Epithelial cell of esophagus (primary cell): ENCODE results near the gene HSD17B14.
"Not testable (repeated sequence)": the region's sequence is repeated elsewhere in the genome, so short reads cannot be mapped to it uniquely, and the experiment has no call there.

Experiments used
- DNase-seq: peaks from one replicate; pipeline ENCODE4 v3.0.0; 2010; ENCODE audit warnings: low read depth
- H3K4me3 ChIP-seq: 2 replicates; pipeline ENCODE4 v1.5.1; 2011; ENCODE audit warnings: mild to moderate bottlenecking, low read length, control low read depth
- CTCF ChIP-seq: IDR thresholded peaks from 2 replicates; pipeline ENCODE4 v1.5.1; 2011; ENCODE audit warnings: low read depth, mild to moderate bottlenecking, low read length, control low read depth, inconsistent platforms; ENCODE audit not compliant: insufficient read depth; ENCODE audit errors: missing control alignments

HSD17B14 gene

GRCh38 chr19:48796298-48797083 is 39.8 kb downstream of the HSD17B14 start:
- no peak overlapping the region for H3K4me3 ChIP-seq
- no peak for TF ChIP-seq CTCF
- DNase-seq: no peak

- DNase-seq: no peak
- TF ChIP-seq CTCF: no peak
- H3K4me3 ChIP-seq: no peak overlapping the region
Observed at GRCh38 chr19:48795685-48796070, 40.6 kb downstream of the HSD17B14 start.

GRCh38 chr19:48795055-48795684 is 41.1 kb downstream of the HSD17B14 start:
- peak overlapping the region; percentile 52 for H3K4me3 ChIP-seq
- peak; percentile 92 for DNase-seq
- peak; percentile 86 for TF ChIP-seq CTCF

GRCh38 chr19:48794291-48794690 is 42.0 kb downstream of the HSD17B14 start:
- no peak overlapping the region for H3K4me3 ChIP-seq
- TF ChIP-seq CTCF: no peak
- no peak for DNase-seq

- no peak for DNase-seq
- no peak for TF ChIP-seq CTCF
- H3K4me3 ChIP-seq: no peak overlapping the region
Observed at GRCh38 chr19:48793271-48793670, 43.0 kb downstream of the HSD17B14 start.

- peak; percentile 61 for DNase-seq
Observed at GRCh38 chr19:48787331-48787730, 49.0 kb downstream of the HSD17B14 start.

GRCh38 chr19:48786422-48786821 is 49.9 kb downstream of the HSD17B14 start:
- H3K4me3 ChIP-seq, DNase-seq: not testable (repeated sequence)

More at GRCh38 chr19:48787331-48787730, 49.0 kb downstream of the HSD17B14 start:
- H3K4me3 ChIP-seq: not testable (repeated sequence)

- no peak overlapping the region for H3K4me3 ChIP-seq
- TF ChIP-seq CTCF: peak; percentile 37
- DNase-seq: no peak
Observed at GRCh38 chr19:48784527-48784926, 51.8 kb downstream of the HSD17B14 start.
